Stimulated activated CD4-positive, alpha-beta T cell treated with anti-CD3 and anti-CD28 coated beads, Interleukin-2, amount 100 ng/mL, for 4 hours (primary cell): ENCODE data around the gene MUL1.
"Not testable (repeated sequence)": the region's sequence is repeated elsewhere in the genome, so short reads cannot be mapped to it uniquely, and the experiment has no call there.

Experiments used
- DNase-seq: peaks from one replicate; pipeline ENCODE4 v3.0.0-alpha.2; 2020; ENCODE audit warnings: low read depth

The MUL1 gene

GRCh38 chr1:20511518-20512428 is 3.8 kb upstream of the MUL1 start:
- no peak for DNase-seq

GRCh38 chr1:20508411-20508771 is 440 bp upstream of the MUL1 start:
- no peak for DNase-seq

GRCh38 chr1:20507248-20507563 is 745 bp downstream of the MUL1 start:
- no peak for DNase-seq

- no peak for DNase-seq
Measured at GRCh38 chr1:20505488-20505887, 2.5 kb downstream of the MUL1 start.

GRCh38 chr1:20500716-20501115 is 7.2 kb downstream of the MUL1 start:
- DNase-seq, result no peak

GRCh38 chr1:20499718-20500117 is 8.2 kb downstream of the MUL1 start:
- no peak for DNase-seq

- no peak for DNase-seq
Measured at GRCh38 chr1:20499105-20499504, 8.8 kb downstream of the MUL1 start.

- DNase-seq, result no peak
Measured at GRCh38 chr1:20498116-20498515, 9.8 kb downstream of the MUL1 start.

GRCh38 chr1:20497506-20497905 is 10.4 kb downstream of the MUL1 start:
- DNase-seq, result no peak

- not testable (repeated sequence) for DNase-seq
Measured at GRCh38 chr1:20496725-20497383, 11.1 kb downstream of the MUL1 start.

- peak; percentile 16 for DNase-seq
Measured at GRCh38 chr1:20496241-20496661, 11.7 kb downstream of the MUL1 start.

GRCh38 chr1:20495661-20496060 is 12.3 kb downstream of the MUL1 start:
- DNase-seq, result no peak

GRCh38 chr1:20494609-20495311 is 13.2 kb downstream of the MUL1 start:
- no peak for DNase-seq

- DNase-seq, result peak; percentile 69
Measured at GRCh38 chr1:20493839-20494608, 13.9 kb downstream of the MUL1 start.

- DNase-seq, result no peak
Measured at GRCh38 chr1:20493309-20493708, 14.6 kb downstream of the MUL1 start.

- no peak for DNase-seq
Measured at GRCh38 chr1:20492751-20493150, 15.2 kb downstream of the MUL1 start.

- no peak for DNase-seq
Measured at GRCh38 chr1:20491866-20492265, 16.1 kb downstream of the MUL1 start.

GRCh38 chr1:20491178-20491577 is 16.8 kb downstream of the MUL1 start:
- no peak for DNase-seq

- no peak for DNase-seq
Measured at GRCh38 chr1:20487236-20487590, 20.7 kb downstream of the MUL1 start.

- DNase-seq, result no peak
Measured at GRCh38 chr1:20486457-20487235, 21.3 kb downstream of the MUL1 start.
